ENCODE measurements around the gene LZTR1.
"Not testable (repeated sequence)": the region's sequence is repeated elsewhere in the genome, so short reads cannot be mapped to it uniquely, and the experiment has no call there.

The LZTR1 gene

DNA sequence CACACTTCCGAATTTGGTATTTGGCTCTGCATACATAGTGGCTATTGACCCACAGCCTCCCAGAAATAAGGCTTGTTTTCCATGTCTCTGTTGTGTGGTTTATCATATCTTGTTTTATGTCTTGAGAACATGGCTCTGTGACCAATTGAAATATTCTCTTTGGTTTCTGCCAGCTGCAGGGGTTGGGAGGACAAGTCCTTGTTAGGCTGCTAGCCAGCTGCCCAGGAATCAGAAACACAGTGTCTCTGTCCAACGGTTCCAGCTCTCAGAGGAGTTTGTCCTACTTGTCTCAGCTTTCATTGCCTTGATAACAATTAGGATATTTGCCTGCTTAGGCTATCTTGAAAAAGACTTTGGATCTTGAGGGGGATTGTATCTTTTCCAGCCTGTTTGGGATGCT, 56.3 kb downstream of the LZTR1 start:
- no peak for DNase-seq

DNA sequence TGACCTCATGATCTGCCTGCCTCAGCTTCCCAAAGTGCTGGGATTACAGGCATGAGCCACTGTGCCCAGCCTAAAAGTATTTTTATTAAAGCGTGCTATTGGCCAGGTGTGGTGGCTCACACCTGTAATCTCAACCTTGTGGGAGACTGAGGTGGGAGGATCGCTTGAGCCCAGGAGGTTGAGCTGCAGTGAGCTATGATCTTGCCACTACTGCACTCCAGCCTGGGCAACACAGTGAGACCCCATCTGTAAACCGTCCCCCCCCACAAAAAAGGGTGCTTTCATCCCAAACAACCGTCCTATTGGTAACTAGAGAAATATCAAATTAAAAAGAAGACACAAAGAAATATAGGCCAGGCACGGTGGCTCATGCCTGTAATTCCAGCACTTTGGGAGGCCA, 57.1 kb downstream of the LZTR1 start:
- DNase-seq: not testable (repeated sequence)

DNA sequence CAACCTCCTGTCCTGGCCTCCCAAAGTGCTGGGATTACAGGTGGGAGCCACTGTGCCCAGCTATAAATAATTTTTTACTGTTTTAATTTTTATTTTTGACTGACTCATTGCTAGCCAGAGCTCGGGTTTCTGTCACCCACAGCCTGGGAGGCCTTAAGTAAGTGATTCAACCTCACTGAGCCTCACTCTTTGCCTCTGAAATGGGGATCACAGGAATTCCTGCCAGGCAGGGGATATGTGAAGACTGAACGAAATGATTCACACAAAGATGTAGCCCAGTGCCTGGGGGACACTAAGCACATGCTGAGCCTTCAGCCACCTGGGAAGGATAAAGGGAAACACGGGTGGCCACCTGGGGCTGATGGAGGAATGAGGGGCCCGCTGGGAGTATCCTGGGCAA, 59.8 kb downstream of the LZTR1 start:
- no peak for DNase-seq

DNA sequence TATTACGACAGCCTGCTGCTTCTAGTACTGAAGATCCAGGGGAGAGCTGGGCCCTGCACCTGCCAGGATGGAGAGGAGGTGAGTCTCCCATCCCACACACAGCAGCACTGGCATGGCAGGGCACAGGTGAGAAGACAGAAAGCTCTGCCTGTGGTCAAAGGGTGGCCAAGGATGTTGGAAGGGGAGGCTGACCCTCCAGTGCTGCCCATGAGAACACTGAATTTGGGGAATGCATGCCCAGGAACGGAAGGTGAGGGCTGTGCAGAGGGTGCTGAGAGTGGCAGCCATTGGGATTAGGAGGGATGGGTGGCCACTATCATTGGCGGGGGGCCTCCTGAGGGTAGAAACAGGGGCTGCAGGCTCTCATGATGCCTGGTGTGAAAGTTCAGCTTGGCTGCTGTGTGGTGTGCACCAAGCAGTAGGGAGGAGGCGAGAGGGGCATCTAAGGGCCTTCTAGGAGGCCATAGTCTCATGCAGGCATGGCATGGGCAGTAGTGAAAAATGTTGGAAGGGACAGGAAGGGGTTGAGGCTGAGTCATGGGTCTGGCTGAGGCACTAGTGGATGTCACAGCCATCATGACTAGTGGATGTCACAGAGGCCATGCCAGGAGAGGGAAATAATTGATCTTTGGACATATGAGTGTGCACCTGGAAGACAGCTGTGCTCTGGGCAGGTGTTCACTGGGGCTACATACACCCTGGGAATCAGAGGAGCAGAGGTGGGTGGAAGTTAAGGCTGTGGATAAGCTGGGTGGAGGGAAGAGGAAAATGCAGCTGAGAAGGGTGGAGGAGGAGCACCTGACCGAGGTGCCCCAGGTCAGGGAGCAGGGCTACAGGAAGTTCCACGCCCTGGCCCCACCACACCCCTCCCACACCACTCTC, 61.1 kb downstream of the LZTR1 start:
- DNase-seq: no peak

DNA sequence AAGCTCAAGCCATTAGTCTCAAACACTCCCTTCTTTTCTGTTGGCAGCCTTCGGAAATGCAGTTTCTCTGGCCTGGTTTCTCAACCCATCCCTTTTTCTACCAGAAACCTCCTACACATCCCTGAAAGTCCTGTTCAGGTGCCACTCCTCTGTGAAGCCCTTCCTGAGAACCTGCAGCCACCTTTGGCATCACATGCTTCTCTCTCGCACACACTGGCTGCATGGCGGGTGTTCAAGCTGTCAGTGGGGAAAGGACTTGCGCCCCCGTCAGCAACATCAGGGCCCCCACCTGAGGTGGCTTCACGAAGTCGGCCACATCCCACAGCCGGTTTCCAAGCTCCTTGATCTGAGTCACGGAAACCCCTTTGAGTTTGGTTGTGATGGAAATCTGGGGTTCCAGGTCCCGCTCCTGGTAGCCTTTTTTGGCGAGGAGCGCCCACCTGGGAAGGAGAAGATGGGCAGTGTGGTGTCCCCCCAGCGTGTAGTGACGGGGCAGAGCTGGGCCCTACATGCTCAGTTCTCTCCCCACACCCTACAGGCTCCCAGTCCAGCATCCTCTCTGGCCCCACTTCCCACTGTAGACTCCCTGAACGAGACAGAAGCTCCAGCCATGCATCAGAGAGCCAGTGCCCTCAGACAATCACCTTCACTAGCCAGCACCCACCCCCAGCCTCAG, 61.9 kb downstream of the LZTR1 start:
- DNase-seq: no peak

DNA sequence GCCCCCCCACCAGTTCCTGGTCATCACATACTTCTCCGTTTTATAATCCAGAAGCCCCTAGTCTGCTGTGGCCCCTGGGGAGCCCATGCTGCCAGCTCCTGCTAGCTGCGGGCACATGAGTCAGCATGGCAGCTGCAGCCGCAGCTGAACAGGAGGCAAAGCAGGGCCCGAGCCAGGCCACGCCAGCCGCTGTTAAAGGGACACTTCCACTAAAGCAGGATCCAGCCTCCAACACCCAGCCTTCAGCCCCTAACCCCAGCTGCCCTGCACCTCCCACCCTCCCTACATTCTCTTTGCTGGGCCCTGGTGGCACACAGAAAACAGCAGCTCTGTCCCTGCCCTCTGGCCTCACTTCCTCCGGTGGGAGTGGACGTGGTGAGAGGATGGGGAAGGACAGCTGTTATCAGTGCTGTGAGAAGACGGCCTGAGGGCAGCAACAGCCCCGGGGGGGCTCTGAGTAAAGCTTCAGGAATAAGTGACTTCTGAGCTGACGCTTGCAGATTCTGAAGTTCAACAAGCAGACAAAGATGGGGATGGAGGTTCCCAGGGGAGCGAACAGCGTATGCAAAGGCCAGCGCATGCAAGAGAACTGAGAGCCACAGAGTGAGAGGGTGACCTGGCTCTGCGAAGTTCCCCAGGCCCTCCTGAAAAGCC, 63.0 kb downstream of the LZTR1 start:
- no peak for DNase-seq

DNA sequence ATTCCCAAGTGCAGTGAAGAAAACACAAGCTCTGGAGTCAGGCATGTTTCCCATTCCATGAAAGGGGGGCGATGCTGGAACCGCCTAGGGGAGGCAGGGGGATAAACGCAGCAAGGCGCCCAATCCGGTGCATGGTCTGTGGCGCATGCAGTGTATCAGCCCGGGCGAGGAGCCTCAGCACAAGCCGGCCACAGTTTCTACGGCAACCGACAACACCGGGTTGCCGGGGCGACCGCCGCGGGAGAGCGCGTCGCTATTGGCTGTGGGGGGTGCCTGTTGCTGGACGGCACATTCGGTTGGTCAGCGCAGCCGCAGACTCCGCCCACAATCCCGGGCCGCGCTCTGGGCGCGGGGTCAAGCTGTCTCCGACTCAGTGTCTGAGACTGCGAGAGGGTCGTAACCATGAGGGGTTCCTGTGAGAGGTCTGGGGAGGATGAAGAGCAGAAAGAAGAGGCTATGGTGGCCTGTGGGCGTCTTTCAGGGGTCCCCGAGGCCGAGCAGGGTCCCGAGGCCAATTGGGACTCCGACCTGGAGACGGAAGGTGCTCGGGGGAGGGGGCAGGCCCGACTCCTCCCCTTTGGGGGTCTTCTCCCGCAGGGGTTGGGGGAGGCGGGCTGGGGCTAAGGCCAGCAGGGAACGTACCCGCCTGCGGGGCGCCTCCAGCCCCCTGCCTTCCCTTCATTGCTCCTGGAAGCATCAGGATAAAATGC, 63.6 kb downstream of the LZTR1 start, which contains the start of gene LRRC74B:
LRRC74B (plus strand) TSS at position 362 of the 710 bp plus-strand sequence; CDS start at position 403, 41 bp downstream.
- peak; percentile 25 for DNase-seq

DNA sequence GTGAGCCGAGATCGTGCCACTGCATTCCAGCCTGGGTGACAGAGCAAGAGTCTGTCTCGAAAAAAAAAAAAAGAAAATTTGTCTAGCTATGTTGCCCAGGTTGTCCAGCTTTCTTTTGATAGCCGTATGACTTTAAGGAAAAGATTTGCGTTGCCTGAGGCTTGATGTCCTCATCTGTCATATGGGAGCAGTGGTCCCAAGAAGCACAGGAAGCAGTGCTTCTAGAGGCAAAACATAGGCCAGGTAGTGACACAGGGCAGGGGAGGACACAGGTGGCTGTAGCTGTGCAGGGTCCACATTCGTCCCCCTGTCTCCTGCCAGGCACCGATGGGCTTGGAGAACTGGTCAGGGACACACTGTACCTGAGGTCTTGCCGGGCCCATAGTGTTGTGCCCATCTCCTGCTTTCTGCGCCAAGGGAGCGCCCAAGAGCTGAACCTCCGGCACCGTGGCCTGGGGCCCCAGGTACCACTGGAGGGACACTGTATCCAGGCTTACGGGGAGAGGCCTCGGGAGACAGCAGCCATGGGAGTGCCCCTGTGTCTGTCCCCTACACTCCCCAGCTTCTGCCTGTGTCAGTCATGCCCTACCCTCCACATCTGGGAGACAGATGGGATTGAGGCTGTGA, 65.1 kb downstream of the LZTR1 start:
- no peak for DNase-seq

DNA sequence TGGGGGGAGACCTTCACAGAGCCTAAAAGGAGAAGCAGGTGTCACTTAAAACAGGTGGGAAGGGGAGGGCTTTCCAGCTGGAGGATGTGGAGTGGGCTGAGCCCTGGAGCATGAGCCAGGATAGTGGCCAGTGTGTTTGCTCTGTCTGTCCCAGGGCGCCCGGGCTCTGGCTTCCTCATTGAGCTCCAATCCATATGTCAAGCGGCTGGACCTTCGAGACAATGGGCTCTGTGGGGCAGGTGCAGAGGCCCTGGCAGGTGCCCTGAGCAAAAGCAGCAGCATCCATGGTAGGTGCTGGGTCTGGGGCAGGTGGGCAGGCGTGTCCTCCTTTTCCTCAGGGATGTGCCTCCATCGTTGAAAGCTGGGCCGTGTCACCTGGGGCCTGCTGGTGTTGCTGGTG, 65.6 kb downstream of the LZTR1 start:
- DNase-seq: no peak

DNA sequence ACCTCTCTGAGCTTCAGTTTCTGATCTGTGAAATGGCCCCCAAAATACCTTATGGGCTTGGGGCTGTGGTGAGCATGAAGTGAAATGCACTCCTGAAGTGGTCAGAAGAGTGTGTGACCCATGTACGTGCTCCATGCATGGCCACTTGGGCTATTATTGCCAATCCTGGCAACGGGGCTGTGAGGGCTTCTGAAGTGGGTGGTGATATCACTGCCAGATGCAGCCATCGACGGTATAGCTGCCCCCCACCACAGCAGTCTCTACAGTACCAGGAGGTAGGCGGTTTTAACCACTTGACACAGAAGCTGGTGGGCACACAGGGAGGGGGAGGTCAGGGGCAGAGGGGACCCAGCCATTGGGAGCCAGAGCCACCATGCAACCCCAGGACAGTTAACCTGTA, 66.4 kb downstream of the LZTR1 start:
- not testable (repeated sequence) for DNase-seq
